Stomach (tissue), 4 donors: ENCODE results near the gene SPAST.

ENCODE experiments used
- EP300 ChIP-seq: sonication (generic); formaldehyde crosslinking; IDR thresholded peaks from one replicate; pipeline ENCODE4 v1.6.1; 2017; ENCODE audit warnings: antibody characterized with exemption
- POLR2A ChIP-seq, 4 donors: fragments of 450-650 bp; IDR thresholded peaks; one replicate each; pipeline ENCODE4 v1.6.1; 2016; ENCODE audit warnings: antibody characterized with exemption in 4 of 4, control low read depth in 2 of 4, mild to moderate bottlenecking in 1 of 4, moderate library complexity in 1 of 4
- POLR2AphosphoS5 ChIP-seq, 3 donors: sonication (generic); formaldehyde crosslinking; IDR thresholded peaks; one replicate each; pipeline ENCODE4 v1.6.1; 2016; ENCODE audit warnings: antibody characterized with exemption in 3 of 3

- TF ChIP-seq POLR2A (IDR thresholded peaks at IDR 0.05) = no peak
- no peak for TF ChIP-seq POLR2AphosphoS5 (IDR thresholded peaks at IDR 0.05)
- no peak for TF ChIP-seq EP300
Observed at GRCh38 chr2:32166115-32166574, 102.8 kb downstream of the SPAST start.
